Measurements from ENCODE around the gene CXCL1.

DNA sequence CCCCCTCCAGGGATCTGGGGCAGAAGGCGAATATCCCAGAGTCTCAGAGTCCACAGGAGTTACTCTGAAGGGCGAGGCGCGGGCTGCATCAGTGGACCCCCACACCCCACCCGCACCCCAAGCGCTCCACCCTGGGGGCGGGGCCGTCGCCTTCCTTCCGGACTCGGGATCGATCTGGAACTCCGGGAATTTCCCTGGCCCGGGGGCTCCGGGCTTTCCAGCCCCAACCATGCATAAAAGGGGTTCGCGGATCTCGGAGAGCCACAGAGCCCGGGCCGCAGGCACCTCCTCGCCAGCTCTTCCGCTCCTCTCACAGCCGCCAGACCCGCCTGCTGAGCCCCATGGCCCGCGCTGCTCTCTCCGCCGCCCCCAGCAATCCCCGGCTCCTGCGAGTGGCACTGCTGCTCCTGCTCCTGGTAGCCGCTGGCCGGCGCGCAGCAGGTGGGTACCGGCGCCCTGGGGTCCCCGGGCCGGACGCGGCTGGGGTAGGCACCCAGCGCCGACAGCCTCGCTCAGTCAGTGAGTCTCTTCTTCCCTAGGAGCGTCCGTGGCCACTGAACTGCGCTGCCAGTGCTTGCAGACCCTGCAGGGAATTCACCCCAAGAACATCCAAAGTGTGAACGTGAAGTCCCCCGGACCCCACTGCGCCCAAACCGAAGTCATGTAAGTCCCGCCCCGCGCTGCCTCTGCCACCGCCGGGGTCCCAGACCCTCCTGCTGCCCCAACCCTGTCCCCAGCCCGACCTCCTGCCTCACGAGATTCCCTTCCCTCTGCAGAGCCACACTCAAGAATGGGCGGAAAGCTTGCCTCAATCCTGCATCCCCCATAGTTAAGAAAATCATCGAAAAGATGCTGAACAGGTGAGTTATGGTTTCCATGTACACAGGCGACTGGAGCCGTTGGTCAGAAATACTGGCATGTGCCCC lies at the start of gene CXCL1:
- TF ChIP-seq POLR2A (IDR thresholded peaks at IDR 0.05; ENCODE audit: low read depth, low read length), result no peak
- TF ChIP-seq POLR2AphosphoS5 (IDR thresholded peaks at IDR 0.05; ENCODE audit: low read depth, low read length), result no peak

Measured in GM12892 (cell line).